ENCODE results near the gene TNFAIP8. TPM values are rescaled to one million over a fixed set of nuclear protein-coding genes. Genes with fewer than 3 reads are reported as not detected.
"Not testable (repeated sequence)": the region's sequence is repeated elsewhere in the genome, so short reads cannot be mapped to it uniquely, and the experiment has no call there.

The TNFAIP8 gene
- polyA plus RNA-seq, 4 donors, result 22.7 to 33.2 (median 28.2) TPM

GRCh38 chr5:119412279-119413227 lies 56.7 kb downstream of the TNFAIP8 start:
- no peak for DNase-seq (ENCODE audit: low read depth in 4 of 4, low spot score in 2 of 4)

DNA sequence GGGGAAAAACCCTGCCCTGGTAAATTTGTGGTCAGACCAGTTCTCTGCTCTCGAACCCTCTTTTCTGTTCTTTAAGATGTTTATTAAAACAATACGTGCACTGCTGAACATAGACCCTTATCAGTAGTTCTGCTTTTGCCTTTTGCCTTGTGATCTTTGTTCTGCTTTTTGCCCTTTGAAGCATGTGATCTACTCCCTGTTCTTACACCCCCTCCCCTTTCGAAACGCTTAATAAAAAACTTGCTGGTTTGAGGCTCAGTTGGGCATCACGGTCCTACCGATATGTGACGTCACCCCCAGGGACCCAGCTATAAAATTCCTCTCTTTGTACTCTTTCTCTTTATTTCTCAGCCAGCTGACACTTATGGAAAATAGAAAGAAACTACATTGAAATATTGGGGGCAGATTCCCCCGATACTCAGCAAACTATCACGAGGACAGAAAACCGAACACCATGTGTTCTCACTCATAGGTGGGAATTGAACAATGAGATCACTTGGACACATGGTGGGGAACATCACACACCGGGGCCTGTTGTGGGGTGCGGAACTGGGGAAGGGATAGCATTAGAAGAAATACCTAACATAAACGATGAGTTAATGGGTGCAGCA lies 58.4 kb downstream of the TNFAIP8 start:
- DNase-seq (ENCODE audit: low read depth in 4 of 4, low spot score in 2 of 4), result not testable (repeated sequence)

GRCh38 chr5:119417891-119418605 lies 62.2 kb downstream of the TNFAIP8 start:
- DNase-seq (ENCODE audit: low read depth in 4 of 4, low spot score in 2 of 4), result no peak

GRCh38 chr5:119418606-119419100 lies 62.8 kb downstream of the TNFAIP8 start:
- DNase-seq (ENCODE audit: low read depth in 4 of 4, low spot score in 2 of 4), result no peak

- DNase-seq (ENCODE audit: low read depth in 4 of 4, low spot score in 2 of 4), result no peak
These were observed 64.3 kb downstream of the TNFAIP8 start for GRCh38 chr5:119420169-119420568.

DNA sequence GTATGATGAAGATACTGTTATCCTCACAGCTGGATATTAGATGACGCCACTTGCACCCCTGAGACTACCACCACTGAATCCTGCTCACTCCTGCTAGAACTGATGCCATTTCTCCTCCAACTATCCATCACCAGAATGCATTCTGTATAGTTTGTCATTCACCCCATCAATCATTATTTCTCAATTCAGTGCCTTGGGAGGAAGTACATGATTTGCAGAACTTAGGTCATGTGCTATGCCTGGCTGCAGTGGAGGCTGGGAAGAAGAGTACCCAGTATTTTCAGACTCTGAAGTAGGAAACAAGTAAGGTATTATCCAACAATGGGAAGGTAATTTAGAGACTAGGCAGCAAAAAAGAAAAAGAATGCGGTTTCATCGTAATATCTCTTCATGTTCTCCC lies 70.2 kb downstream of the TNFAIP8 start:
- DNase-seq (ENCODE audit: low read depth in 4 of 4, low spot score in 2 of 4), result no peak

GRCh38 chr5:119427060-119427459 lies 71.2 kb downstream of the TNFAIP8 start:
- DNase-seq (ENCODE audit: low read depth in 4 of 4, low spot score in 2 of 4), result no peak

DNA sequence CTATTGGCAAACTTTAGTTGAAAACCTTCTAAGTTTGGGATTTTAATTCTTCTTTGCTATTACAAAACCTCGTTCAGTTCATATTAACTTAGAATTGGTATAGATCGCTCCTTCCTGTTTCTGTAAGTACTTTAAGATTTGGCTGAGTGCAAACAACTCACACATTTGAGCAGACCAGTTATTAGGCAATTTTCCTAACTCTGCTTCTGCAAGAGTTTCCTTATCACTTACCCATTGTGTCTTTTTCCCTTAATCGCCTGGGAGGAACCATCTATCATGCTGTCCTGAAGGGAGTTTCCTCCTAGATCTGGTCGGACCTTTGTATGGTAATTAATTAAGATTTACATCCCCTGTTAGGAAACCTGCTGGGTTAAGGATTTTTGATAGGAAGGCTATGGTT lies 71.8 kb downstream of the TNFAIP8 start:
- not testable (repeated sequence) for DNase-seq (ENCODE audit: low read depth in 4 of 4, low spot score in 2 of 4)

DNA sequence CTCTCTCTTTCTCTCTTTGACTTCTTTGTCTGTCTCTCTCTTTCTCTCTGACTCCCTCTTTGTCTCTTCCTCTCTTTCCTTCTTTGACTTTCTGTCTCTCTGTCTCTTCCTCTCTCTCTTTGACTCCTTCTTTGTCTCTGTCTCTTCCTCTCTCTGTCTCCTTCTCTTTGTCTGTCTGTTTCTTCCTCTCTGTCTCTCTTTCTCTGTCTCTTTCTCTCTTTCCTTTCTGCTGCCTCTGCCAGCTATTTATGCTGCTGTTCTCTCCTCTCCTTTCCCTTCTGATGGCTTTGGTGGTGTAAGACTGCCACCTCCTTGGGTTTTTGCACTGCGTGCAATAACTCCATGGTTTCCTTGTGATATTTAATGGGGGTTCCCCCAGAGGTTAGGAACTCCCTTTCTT lies 72.3 kb downstream of the TNFAIP8 start:
- DNase-seq (ENCODE audit: low read depth in 4 of 4, low spot score in 2 of 4), result not testable (repeated sequence)

- DNase-seq (ENCODE audit: low read depth in 4 of 4, low spot score in 2 of 4), result not testable (repeated sequence)
These were observed 72.8 kb downstream of the TNFAIP8 start for GRCh38 chr5:119428574-119428973.

GRCh38 chr5:119432674-119433237 lies 76.9 kb downstream of the TNFAIP8 start:
- not testable (repeated sequence) for DNase-seq (ENCODE audit: low read depth in 4 of 4, low spot score in 2 of 4)

DNA sequence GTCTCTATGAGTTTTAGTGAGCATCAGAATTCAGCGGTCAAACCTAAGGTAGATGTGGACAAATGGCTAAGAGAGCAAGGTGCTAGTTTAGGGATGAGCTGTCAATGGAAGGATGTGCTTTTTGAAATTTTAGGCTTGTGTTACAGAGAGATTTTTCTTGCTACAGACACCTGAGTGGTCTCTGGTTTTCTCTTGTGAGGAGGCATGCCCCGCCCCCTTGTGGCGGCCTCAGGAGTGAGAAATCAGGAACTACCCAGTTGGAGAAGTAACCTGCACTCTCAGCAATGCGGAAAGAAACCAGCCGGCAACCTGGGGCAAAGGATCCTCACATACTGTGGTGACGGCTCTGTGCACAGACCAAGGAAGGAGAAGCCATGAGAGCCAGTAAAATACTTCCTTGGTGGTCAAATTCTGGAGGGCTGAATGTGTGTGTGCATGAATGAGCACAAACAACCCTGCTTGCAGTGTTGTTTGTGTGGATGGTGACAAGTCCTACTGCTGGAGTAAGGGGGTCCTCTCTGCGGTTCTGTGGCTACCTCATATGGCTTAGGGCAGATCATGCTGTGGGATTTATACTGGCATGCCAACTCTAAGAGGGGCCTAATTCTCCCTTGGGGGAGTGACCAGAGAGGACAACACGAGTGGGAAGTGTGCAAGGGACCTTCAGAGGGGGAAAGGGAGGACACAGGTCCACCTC lies 79.8 kb downstream of the TNFAIP8 start:
- peak in 1 of 4 donors; percentile 29 for DNase-seq (ENCODE audit: low read depth in 4 of 4, low spot score in 2 of 4)

DNA sequence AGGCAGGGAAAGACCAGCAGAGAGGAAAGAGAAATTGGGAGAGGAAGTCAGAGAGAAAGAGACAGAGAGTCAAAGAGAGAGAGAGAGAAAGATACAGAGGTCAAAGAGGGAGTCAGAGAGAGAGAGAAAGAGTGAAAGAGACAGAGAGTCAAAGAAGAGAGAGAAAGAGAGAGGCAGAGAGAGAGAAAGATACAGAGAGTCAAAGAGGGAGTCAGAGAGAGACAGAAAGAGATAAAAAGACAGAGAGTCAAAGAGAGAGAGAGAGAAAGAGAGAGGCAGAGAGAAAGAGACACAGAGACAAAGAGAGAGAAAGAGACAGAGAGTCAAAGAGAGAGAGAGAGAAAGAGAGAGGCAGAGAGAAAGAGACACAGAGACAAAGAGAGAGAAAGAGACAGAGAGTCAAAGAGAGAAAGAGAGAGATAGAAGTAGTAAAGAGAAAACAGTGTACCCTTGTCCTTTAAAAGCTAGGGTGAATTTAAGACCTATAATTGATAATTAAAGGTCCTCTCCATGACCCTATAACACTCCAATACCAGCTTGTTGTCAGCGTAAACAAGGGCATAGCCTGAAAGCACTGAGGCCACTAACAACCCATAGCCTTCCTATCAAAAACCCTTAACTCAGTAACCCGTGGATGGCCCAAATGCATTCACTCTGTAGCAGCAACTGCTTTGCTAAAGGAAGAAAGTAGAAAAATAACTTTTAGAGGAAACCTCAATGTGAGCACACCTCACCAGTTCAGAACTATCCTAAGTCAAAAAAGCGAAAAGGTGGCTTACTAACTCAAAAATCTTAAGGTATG lies 82.2 kb downstream of the TNFAIP8 start:
- DNase-seq (ENCODE audit: low read depth in 4 of 4, low spot score in 2 of 4), result not testable (repeated sequence)

DNA sequence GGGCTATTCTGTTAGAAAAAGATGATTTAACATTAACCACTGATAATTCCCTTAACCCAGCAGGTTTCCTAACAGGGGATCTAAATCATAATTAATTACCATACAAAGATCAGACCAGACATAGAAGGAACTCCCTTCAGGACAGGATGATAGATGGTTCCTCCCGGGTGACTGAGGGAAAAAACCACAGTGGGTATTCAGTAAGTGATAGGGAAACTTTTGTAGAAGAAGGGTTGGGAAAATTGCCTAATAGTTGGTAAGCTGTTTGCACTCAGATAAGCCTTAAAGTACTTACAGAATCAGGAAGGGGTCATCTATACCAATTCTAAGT lies 82.7 kb downstream of the TNFAIP8 start:
- not testable (repeated sequence) for DNase-seq (ENCODE audit: low read depth in 4 of 4, low spot score in 2 of 4)

- DNase-seq (ENCODE audit: low read depth in 4 of 4, low spot score in 2 of 4), result no peak
These were observed 83.4 kb downstream of the TNFAIP8 start for GRCh38 chr5:119439140-119439631.

- not testable (repeated sequence) for DNase-seq (ENCODE audit: low read depth in 4 of 4, low spot score in 2 of 4)
These were observed 83.8 kb downstream of the TNFAIP8 start for GRCh38 chr5:119439632-119440031.

- not testable (repeated sequence) for DNase-seq (ENCODE audit: low read depth in 4 of 4, low spot score in 2 of 4)
These were observed 88.8 kb downstream of the TNFAIP8 start for GRCh38 chr5:119444643-119445042.

DNA sequence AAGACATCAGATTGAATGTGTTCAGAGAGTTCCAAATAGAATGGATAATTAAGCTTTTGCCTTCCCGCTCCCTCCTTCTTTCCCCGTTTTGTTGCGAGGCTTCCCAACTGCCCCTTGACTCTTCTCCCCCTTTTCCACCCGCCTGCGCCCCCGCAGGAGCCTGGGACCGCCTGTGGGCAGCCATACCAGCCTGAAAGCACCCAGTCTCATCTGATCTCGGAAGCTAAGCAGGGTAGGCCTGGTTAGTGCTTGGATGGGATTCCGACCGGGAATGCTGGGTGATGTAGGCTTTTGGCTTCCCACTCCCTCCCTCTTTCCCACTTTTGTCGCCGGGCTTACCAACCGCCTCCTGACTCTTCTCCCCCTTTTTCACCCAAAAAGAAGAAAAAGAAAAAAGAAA lies 89.7 kb downstream of the TNFAIP8 start:
- no peak for DNase-seq (ENCODE audit: low read depth in 4 of 4, low spot score in 2 of 4)
